Measurements from ENCODE around the gene LUZP1.

DNA sequence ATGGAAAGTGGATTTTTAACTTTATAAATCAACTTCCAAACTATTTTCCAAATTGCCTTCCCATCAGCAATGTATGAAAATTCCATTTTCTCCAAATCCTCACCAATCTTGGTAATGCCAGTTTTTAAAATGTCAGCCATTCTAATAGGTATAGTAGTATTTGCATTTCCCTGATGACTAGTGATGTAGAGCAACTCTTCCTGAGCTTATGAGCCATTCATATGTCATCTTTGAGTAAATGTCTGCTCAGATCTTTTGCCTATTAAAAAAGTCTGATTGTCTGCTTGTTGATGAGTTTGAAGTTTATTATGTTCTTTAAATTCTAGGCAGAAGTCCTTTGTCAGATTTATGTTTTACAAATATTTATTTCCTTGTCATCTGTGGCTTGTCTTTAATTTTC is 94.6 kb downstream of the LUZP1 start:
- TF ChIP-seq, protein P1, sequence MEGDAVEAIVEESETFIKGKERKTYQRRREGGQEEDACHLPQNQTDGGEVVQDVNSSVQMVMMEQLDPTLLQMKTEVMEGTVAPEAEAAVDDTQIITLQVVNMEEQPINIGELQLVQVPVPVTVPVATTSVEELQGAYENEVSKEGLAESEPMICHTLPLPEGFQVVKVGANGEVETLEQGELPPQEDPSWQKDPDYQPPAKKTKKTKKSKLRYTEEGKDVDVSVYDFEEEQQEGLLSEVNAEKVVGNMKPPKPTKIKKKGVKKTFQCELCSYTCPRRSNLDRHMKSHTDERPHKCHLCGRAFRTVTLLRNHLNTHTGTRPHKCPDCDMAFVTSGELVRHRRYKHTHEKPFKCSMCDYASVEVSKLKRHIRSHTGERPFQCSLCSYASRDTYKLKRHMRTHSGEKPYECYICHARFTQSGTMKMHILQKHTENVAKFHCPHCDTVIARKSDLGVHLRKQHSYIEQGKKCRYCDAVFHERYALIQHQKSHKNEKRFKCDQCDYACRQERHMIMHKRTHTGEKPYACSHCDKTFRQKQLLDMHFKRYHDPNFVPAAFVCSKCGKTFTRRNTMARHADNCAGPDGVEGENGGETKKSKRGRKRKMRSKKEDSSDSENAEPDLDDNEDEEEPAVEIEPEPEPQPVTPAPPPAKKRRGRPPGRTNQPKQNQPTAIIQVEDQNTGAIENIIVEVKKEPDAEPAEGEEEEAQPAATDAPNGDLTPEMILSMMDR (IDR thresholded peaks at IDR 0.05): no peak
- no peak for TF ChIP-seq POLR2A (IDR thresholded peaks at IDR 0.05)

All from tibial nerve (tissue), 3 donors.